HG03439 (cell line): ENCODE measurements around the gene NSUN3.
"Not testable (repeated sequence)": the region's sequence is repeated elsewhere in the genome, so short reads cannot be mapped to it uniquely, and the experiment has no call there.

Experiments used
- ATAC-seq: cut with Tn5 transposase; IDR thresholded peaks from one replicate; pipeline ENCODE4 v1.9.1; 2021; ENCODE audit warnings: mild to moderate bottlenecking, moderate library complexity; ENCODE audit not compliant: unreplicated experiment

The NSUN3 gene

DNA sequence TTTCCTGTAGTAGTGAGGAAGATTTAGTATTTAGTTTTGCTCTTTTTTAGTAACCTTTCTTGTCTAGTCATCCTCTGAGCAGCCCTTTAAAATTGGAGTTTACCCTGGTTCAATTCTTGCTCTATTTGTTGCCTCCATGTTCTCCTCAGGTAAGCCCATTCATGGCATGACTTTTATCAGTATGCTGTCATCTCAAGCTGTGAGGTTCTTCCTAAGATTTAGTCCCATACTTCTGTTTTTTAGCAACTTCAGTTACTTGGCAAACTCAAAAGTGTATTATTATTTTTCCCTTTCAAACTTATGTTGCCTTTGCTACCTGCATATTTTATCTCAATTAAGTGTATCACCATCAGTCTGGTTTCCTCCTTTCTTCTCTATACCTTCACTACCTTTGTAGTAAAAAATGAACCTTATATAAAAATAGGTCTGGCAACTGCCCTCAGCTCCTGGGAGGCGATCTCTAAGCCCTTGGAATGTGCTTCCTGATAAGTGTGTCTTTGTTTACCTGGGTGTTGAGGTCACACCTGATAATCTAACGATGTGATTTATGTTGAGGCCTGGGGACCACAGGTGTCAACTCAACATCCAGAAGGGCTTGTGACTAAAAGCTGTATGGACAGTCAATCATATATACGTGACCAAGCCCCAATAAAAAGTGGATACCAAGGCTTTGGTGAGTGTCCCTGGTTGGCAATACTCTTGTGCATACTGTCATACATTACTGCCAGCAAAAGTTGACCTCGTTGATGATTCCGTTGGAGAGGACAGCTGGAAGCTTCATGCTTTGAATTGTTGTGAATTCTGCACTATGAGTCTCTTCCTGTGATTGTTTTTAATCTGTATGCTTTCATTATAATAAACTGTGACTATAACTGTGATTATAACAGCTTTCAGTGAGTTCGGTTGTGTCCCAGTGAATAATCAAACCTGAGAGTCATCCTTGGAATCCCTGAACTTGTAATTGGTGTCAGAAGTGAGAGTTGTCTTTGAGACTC, 3.9 kb downstream of the NSUN3 start:
- ATAC-seq: no peak

- no peak for ATAC-seq
These were observed 6.4 kb downstream of the NSUN3 start for GRCh38 chr3:94069194-94069813.

DNA sequence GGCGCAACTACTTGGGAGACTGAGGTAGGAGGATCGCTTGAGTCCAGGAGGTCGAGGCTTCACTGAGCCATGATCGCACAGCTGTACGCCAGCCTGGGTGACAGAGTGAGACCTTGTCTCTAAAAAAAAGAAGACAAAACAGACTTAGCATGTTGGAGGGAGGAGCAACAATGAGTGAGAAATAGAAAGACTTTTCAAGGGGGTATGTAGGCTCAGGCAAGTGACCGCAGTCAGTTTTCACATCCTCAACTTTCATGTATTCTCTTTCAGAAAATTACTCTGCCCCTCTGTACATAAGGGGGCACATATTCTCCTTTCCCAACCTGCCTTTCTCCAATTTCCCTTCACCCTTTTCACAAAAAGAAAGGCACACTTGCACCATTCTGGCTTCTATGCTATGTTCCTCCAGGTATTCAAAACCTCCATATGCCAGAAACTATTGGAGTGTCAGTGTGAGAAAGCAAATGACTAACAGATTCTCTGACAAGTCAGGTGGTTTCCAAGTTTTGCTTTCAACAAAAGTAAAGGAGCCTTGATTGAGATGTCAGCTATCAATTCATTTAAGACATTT, 7.6 kb downstream of the NSUN3 start:
- ATAC-seq: peak; percentile 76

DNA sequence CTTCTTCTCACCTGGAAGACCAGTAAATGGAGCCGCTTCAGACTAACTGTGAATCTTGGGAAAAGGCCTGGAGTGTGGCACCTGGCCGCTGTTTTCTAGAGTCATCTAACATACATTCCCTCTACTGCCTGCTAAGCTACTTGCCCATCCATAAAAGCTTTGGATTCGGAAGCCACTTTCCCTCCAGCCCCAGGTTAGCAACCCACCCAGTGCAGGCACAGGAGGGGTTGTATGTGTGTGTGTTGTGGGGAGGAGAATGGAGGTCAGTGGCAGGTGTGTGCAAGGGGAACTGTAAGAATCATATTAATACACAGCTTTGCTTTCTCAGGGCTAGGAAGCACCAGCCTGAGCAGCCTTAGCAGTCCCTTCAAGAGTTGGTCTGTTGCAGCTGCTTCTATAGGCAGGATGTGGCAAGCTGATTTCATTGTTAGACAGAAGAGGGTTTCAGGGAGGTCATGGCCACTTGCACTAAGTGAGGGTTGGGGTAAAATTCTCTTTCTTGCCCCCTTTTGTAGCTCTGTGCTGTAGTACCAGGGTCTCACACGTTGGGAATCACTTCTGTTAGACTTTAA, 8.9 kb downstream of the NSUN3 start:
- peak; percentile 60 for ATAC-seq

GRCh38 chr3:94076055-94076454, 13.2 kb downstream of the NSUN3 start:
- no peak for ATAC-seq

DNA sequence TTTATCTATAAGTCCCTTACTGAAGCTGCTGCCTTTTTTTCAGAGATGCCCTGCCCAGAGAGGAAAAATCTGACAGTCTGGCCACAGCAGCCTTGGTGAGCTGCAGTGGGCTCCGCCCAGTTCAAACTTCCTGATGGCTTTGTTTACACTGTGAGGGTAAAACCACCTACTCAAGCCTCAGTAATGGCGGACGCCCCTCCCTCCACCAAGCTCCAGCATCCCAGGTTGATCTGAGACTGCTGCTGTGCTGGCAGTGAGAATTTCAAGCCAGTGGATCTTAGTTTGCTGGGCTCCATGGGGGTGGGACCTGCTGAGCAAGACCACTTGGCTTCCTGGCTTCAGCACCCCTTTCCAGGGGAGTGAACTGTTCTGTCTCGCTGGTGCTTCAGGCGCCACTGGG, 17.7 kb downstream of the NSUN3 start:
- not testable (repeated sequence) for ATAC-seq

DNA sequence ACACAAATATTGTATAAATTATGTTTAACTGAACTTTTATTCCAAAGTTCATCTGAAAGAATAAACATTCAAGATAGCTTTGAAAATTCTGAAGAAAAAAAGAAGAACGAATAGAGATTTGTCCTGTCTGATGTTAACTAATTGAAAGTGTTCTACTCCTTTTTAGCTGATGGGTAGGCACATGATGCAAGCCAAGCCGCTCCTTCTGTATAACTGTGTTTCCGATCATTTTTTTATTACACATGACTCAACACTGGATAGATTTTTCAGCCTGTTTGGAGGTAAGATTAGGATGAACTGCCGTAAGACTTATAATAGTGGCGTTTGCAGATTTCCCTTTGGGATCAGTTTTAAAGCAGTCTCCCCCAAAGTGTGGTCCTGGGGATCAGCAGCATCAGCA, 19.0 kb downstream of the NSUN3 start:
- no peak for ATAC-seq

GRCh38 chr3:94082391-94082937, 19.6 kb downstream of the NSUN3 start:
- no peak for ATAC-seq

GRCh38 chr3:94083261-94083660, 20.4 kb downstream of the NSUN3 start:
- ATAC-seq: no peak

DNA sequence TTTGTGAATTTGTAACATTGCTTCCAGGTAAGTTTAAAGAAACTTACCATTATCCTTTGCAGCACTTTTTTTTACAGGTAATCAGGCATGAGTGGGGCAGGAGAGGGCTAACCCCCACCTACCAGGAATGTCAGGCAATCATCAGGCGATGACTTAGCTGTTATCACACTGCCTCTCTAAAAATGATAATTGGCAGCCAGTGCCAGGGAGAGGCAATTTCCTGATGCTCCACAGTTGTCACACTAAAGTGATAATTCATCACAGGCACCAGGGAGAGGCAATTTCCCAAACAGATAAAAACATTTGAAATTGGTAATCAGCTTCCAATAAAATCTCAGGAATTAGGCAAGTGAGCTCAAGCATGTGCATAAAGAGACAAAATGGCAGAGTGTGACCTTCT, 26.3 kb downstream of the NSUN3 start:
- ATAC-seq: no peak

- no peak for ATAC-seq
These were observed 29.2 kb downstream of the NSUN3 start for GRCh38 chr3:94092086-94092485.

- ATAC-seq: no peak
These were observed 30.3 kb downstream of the NSUN3 start for GRCh38 chr3:94093151-94093550.

- ATAC-seq: no peak
These were observed 32.2 kb downstream of the NSUN3 start for GRCh38 chr3:94095111-94095510.

DNA sequence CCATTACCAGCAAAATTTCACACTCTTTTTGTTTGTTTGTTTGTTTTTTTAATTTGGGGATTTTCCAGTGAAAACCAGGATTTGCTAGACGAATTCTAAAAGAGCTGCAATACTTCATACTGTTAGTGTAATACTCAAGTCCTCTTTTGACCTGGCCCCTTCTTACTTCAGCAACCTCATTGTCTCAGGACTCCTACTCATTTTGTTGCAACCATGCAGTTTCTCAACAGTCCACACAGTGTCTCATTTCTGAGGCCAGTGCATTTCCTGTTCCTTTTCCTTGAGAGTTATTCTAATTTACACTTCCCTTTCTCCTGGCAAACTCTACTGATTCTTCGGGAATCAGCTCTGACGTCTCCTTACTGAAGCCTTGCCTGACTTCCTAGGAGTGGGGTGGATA, 35.6 kb downstream of the NSUN3 start:
- ATAC-seq: no peak

DNA sequence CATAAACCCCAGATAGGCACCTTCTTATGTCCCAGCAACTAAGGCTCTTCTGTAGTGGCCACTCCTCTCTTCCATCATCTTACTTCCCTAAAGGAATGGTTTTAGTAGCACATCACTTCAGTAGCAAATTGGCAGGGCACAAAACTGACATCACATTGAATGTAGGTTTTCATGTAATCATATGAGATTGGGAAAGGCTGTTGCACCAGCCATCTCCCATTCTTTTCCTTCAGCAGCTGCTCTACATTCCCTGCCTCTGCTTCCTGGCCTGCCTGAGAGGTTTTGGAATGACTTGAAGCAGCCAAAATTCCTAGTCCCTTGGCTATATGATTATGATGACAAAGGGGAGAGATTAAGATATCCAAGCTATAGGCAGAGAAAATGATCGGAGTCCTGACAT, 36.5 kb downstream of the NSUN3 start:
- ATAC-seq: no peak

DNA sequence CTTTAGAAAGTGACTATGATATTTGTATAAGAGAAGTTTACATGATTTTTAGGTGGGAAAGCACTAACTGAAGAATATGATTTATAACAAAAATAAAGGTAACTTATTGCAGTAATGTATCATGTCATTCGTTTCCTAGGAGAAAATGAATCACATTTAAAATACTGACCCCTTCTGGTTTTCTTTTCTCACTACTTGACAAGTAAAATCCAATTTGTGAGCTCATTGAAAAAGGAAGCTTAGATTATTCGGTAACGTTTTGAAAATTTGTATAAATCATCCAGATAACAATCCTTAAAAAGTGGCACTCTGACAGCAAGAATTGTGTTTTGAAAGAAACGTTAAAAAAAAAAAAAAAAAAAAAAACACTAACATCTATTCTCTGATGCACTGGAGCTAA, 39.0 kb downstream of the NSUN3 start:
- ATAC-seq: no peak

GRCh38 chr3:94106268-94106667, 43.4 kb downstream of the NSUN3 start:
- ATAC-seq: no peak

GRCh38 chr3:94110232-94110631, 47.4 kb downstream of the NSUN3 start:
- not testable (repeated sequence) for ATAC-seq

DNA sequence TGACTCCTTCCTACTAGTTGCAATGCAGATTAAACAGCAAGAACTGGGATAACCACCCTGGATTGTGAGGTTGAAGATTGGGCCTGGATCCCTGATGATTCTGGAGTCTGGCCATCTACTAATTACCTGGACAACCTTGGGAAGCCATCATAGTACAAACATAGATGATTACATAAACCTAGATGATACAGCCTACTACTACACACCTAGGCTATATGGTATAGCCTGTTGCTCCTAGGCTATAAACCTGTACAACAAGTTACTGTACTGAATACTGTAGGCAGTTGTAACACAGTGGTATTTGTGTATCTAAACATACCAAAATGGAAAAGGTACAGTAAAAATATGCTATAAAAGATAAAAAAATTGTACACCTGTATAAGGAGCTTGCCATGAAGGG, 48.0 kb downstream of the NSUN3 start:
- ATAC-seq: no peak

GRCh38 chr3:94114666-94115065, 51.8 kb downstream of the NSUN3 start:
- no peak for ATAC-seq

DNA sequence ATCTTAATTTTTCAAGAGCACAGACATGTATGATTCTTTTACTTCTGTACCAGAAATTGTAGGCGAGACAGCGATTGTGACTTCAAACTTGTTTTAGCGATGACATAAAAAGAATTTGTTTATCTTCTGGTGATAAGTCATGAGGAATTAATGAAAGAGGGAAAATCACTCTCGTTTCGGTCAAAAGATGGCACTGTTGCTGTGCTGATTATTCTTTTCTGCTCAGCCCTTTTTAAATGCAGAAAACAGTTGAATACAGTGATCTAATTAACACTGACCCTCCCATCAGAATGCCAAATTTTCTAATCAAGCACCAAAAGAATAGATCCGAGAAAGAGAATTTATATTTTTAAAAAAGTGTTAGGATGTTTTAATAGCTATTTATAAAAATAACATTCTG, 52.6 kb downstream of the NSUN3 start:
- ATAC-seq: no peak
